HL-60/S4 (cell line): ENCODE measurements around the gene CD28.

Source experiments
- in situ Hi-C: fragments of 300-500 bp; cut with MboI; formaldehyde crosslinking; loops from 2 replicates; pipeline ENCODE4 v1.14.3; 2022; ENCODE audit warnings: low sequenced_read_pairs

The CD28 gene

DNA sequence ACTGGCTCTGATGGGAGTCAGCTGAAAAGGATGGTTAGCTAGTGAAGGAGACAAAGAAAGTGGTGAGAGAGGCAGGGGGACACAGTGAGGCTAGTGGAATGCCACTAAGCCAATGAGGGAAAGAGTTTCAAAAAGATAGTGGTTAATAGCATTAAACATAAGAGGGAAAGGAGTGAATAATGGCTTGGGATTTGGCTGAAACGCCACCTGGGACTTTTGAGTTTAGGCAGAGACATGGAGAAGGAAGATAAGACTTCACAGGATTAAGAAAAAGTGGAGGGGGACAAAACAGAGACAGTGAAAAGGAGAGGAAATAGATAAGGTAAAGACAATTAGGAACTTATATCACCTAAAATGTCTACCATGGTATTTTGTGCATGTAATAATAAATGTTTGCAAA, 6.9 kb downstream of the CD28 start:
- in situ Hi-C loops: no loop called here

DNA sequence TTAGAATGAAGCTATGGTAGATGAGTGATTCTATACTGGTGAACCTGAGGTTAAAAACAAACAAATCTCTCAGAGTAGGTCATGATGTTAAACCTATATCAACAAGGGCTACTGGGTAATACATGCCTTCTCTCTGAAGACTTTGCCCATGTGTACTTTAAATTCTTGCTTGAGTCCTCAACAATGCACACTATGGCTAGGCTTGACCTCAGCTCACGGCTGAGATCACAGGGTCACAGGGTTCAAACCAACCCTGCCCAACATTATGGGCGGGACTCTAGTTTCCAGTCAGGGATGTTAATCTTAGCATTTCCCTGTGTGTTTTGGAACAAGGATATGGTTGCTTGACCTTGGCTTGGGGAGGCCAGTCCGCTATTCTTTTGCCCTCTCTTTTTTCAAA, 7.7 kb downstream of the CD28 start:
- in situ Hi-C loops: no loop called here

DNA sequence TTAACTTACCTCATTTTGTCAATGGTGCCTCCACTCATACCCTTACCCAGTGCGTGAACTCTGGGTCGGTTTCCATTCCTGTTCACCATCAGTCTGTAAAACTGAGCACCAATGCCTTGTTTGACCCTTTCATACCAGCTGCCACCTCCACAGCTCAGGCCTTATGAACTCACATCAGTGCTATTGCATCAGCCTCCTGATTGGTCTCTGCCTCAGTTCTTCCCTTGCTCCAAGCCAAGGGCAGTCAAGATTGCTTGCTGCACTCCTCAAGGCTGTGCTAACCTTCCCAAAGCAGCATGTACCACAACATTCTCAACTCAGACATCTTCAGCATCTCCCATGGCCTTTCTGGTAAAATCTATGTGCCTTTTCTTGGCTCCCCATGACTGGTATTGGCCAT, 9.3 kb downstream of the CD28 start:
- in situ Hi-C loops: no loop called here

DNA sequence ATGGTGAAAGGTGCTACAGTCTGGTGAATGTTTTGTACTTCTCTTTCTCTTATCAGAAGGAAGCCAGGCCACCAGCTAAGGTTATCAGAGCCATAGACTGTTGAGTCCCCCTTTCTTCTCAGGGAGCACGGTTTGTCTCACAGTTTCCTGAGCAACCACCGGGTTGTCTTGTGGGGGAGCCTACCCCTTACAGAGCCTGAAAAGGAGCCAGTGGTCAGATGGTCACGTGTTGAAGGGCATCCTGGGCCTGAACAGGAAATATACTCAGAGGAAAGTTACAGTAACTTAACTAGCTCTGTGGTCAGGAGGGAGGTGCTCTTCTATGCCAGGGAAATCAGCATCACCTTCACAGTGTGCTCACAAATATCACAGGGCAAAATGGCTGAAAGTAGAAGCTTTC, 11.6 kb downstream of the CD28 start:
- in situ Hi-C loops: no loop called here

DNA sequence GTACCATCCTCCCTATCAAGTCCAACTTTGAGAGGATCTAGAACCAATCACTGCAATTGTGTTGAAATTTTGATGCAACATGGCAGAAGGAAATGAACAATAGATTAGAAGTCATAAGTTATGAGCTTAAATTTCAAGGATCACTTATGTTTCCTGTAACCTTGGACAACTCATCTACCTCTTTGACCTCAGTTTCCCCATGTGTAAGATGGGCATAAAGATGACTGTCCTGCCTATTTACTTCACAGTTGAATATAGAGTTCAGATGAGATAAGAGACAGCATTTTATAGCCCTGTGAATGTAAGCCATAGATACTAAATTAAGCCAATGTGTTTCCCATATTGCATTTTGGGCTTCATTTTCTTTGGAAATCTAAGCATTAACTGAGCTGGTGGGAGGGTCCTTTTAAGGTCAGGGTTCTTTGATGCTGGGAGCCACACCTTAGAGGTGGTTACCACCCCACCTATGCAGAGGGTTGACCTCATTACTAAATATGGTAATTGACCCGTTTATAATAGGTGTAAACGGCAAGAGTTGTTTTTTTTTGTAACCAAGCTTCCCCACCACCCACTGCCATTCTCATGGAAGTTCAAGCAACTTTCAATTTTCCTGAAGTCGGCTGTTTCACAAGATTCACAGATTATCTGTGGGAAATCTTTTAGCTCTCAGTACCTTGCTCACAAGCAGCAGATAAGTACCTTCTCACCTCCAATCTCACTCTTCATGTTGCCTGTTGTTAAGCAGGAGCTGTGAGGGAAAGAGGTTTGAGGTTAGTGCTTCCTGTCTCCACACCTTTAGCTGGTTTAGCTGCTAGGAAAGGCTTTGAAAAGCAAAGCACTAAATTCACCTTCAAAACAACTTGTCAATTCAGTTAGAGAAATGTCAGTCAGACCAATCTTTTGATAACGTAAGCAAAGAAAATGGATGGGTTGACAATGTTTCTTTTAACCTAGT, 13.3 kb downstream of the CD28 start:
- in situ Hi-C loops: no loop called here

DNA sequence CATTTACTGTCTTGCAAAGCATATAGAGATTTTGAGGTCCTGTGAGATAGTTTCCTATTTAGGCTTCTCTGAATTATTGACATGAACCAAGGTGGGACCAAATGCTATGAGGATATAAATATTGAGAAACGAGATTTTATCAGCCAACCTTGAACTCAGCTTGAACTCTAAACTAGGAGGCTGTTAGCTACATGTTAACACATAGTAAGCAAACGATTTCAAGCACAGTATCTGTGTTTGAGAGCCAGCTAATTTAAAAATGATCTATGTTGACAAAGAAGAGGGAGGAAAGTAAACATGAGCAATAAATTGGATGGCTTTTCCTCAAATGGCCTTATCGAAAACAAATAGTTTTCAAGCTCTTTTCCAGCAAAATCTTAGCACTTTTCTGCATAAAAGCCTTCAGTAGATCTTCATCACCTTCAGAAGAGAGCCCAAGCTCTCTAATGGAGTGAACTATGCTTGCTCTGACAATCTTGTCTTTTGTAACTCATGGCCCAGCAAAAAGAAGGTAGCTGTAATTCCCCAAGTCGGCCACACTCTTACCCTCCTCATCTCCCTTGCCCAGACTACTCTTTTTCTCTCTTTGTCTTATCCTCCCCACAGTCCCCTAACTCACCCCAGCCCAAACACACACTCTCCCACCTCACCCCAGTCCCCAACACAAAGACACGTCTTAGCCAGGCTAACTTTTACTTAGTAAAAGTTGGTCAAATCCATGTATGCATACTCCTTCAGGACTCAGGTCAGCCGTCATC, 14.7 kb downstream of the CD28 start:
- in situ Hi-C loops: no loop called here

DNA sequence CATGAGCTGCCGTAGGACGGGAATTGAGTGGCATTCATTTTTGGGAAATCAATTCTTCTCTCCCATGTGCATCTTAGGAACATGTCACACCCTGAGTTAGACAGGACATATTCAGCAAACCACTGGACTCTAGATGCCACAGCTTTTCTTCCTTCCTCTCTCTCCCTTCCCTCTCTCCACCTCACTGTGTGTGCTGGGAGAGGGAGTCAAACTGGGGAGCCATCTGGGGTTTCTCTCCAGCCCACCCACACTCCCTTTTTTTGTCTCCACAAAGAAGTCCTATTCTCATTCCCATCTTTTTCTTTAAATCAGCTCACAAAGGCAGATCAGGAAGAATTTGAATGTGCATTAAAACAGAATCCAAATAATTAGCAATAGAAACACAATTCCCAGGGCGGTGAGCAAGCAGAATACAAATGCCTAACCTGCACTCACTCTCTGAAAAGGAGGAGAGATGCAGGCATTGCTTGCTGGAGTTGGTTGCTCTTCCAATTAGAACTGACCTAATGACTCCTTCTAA, 15.4 kb downstream of the CD28 start:
- in situ Hi-C loops: no loop called here

DNA sequence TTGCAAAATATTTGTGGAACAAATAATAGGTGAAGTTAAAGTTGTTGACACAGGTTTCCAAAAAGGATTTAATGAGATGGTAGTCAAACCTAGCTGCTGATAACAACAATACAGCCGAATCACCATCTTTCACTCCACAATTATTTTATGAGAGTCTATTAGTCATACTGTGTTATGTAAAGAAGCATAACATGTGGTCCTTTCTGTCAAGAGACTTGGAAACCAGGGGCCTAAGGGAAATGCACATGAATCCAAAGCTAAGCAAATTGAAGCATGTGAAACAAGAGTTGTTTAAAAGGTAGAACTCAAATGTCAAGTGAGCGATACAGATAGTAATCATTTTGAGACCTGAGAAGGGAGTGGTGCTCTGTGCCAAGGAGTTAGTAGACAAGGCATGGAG, 16.0 kb downstream of the CD28 start:
- in situ Hi-C loops: no loop called here

DNA sequence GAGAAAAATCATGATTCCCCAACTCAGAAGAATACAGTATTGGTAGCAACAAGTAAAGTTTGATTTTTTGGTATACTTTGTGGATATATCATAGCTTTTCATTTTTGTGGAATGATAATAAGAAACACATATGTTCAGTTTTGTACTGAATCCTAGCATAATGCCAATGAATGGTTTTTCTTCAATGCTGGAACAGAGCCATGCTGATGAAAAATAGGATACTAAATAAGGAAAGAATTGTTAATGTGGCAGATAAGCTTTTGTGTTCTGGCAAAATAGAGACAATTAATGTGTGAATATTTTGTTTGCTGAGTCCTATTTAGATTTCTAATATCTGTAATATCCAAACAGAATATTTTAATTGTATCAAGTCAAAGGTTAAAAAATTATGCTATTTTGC, 21.9 kb downstream of the CD28 start:
- in situ Hi-C loops: no loop called here

DNA sequence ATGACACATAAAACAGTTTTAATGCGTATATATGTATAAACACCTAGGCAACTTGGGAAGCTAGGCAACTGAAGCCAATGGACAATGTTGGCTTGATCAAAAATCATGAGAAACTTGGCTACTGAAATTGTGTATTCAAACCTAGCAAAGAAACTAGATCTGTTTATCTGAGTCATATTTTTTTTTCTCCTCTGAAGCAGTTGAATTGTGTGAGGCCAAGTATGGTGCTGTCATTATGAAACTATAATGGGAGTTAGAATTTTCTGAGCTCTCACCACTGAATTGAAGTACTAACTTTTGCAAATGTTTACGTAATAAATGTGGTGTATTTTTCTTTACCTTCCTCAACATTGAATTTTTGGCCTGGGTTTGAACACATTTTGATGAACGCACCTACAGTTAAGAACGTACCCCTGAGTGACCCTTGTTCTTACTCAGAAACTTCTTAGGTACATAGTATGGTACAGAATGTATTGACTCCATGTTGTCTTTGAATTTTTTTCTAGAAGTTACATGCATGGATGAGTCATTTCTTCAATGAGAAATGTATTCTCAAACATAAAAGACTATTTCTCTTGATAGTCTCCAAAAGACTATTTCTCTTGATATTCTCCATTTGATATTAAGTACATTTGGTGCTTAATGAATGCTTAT, 23.8 kb downstream of the CD28 start:
- in situ Hi-C loops: no loop called here

DNA sequence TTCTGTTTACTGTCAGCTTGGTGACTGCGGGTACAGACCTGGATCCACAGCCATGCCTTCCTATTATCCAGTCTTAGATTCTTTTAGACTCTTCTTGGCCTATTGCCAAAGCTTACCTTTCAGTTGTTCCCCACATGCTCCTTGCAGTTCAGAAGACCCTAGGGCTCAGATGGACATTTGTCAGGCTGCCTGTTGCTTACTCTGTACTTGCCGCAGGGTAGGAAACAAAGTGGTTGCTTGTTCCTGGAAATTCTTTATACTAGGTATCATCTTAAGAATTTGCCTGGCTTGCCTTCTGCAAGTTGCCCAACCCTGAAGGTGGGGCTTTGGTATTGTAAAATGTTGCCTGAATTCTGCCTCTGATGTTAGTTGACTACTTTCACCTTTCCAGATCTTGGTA, 24.4 kb downstream of the CD28 start:
- in situ Hi-C loops: no loop called here

DNA sequence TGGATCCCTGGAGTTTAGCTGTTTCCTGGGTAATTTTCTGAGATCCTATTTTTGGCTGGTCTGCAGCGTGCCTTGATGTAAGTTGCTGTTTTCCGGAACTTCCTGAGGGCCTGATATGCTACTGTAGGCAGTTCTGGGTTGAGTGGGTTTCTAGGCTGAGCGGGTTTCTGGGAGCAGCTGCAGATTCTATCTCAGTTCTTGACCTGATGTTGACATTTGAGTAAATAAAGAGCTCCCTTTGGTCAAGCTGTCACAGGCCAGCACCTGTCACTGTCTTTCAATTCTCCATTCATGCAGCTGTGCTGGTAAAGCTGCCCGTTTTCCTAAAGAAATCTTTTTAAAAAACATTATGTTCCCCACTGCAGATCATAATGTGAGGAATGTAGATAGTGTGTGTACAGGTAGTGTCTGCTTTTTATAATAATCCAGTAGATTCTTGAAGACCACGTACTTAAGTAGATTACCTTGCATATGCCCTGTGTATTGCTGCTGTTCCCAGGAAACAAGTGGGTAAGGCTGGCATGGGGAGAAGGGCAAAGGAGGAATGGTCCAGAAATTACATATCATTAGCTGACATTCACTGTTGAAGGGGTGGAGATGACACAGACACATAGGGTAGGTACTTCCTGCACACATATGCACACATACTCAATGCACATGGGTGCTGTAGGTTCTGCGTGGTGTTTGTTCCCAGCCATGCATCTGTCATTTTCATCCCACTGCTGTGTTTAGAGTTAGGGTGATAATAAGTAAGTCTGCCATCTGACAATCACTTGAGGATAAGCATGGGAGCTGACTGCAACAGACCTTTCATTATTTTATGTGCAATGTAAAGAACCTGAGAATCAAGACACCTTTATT, 25.9 kb downstream of the CD28 start:
- in situ Hi-C loops: no loop called here

DNA sequence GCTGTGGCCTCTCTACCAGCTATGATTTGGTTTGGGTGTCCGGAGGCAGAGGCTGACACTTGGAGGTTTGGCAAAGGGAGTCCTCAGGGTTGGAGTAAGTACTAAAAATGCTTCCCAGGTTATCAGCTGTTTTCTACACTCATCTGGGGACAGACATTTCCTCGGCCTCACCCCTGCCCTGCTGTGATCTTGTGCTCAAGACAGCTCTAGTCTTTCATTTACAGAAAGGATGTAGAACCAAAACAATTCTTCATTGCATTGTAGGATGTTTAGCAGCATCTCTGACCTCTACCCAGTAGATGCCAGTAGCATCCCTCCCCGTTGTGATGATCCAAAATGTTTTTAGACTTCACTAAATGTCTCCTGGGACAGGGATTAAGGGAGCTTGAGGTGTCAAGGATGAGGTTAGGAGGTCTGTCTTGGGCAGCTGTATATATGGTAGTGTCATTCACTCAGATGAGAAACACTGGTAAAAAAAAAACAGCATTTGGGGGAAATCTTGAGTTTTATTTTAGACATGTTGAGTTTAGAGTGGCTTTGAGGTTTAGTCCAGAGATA, 26.6 kb downstream of the CD28 start:
- in situ Hi-C loops: no loop called here

DNA sequence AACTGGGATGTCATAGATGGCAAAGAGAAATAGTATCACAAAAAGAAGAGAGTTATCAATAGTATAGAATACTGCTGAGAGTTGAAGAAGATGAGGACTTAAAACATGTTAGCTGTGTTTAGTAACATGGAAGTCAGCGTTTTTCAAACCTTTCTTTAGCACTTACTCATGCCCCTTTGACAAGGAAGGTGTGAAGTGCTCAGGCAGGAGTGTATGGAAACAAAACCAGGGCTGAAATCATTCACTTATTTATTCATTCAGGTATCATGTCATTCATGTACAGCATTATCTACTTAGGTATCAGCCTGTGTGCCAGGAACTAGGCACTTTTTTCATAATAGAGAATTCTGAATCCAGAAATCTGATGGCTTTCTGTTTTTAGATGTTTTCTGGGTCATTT, 27.2 kb downstream of the CD28 start:
- in situ Hi-C loops: no loop called here

DNA sequence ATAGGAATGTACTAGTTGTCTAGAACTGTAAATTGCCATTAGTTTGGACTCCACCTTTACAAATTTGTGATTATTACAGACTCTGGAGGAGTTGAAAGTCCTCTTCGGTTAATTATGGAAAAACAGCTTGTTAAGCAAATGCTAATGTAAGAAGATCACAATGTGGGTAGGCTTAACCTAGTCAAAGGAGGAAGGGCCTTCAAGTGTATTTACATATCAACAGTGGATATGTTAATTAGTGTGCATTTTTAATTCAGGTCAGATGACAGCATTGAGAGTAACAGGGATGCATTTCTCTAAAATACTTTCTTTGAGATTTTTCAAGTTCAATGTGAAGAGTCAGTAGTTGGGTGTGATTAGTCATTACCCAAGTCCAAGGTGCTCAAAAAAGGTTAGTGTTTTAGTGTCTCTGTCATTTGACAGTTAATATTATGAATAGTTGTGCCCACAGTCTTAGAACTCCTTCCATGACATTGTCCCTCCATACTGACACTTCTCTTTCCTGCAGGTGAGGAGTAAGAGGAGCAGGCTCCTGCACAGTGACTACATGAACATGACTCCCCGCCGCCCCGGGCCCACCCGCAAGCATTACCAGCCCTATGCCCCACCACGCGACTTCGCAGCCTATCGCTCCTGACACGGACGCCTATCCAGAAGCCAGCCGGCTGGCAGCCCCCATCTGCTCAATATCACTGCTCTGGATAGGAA, 28.0 kb downstream of the CD28 start:
- in situ Hi-C loops: no loop called here

DNA sequence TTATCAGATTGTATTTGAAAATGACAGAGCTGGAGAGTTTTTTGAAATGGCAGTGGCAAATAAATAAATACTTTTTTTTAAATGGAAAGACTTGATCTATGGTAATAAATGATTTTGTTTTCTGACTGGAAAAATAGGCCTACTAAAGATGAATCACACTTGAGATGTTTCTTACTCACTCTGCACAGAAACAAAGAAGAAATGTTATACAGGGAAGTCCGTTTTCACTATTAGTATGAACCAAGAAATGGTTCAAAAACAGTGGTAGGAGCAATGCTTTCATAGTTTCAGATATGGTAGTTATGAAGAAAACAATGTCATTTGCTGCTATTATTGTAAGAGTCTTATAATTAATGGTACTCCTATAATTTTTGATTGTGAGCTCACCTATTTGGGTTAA, 30.9 kb downstream of the CD28 start:
- in situ Hi-C loops: no loop called here

DNA sequence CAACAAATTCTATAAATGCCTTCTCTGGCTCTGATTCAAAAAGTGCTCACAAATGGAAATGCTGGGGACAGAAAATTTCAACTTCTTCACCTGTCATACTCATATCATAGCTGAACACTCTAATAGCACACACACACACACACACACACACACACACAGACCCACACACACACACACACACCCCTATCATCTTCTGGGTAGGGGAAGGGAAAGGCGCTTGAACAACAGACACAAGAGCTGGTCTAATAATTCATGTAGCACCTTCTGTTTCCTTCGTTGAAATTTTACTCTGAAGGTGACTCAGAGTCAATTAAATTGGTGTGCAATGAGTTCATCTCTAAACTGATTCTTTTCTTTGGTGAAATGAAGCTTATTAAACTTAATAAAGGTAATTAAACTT, 32.9 kb downstream of the CD28 start:
- in situ Hi-C loops: no loop called here

DNA sequence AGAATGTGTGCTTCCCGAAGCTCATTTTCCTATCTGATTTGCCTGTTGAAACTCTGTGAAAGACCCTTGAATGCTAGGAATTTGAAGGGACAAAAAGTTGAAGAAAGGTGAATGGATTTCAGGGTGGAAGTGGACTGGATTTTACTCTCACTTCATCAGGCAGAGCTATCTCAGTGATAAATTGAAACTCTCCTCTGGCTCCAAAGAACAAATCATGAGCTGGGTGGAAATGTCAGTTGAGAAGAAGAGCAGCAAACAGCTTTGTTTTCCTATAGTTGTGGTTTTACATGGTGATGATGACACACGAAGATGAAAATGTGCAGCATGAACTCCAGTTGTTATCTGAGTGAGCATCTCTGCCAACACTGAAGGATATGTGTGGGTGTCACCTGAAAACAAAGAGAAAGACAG, 34.4 kb downstream of the CD28 start:
- in situ Hi-C loops: no loop called here

DNA sequence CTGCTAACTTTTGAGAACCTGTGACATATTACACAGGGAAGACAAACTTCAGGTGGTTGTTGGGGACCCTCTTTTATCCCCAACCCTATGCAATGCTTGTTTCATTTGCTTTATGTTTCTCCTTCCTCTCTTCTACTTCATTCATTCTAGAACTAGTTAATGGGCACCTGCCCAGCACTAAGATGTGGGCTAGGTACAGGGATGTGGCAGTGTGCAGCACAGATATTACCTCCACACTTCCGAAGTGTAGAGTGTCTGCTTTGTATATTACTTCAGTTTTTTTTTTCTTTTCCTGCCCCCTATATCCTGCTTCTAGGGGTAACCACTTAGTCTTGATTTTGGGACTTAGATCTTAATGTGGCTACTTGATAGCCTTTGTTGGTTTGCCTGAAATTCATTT, 35.1 kb downstream of the CD28 start:
- in situ Hi-C loops: no loop called here
